Liver (tissue), 9 donors: ENCODE measurements around the gene MGAT3. TPM values are rescaled to one million over a fixed set of nuclear protein-coding genes. Genes with fewer than 3 reads are reported as not detected.

Source experiments
- DNase-seq: peaks from one replicate; pipeline ENCODE4 v3.0.0-alpha.2; 2017; ENCODE audit warnings: low spot score
- H3K27ac ChIP-seq, 2 donors: one replicate each; pipeline ENCODE4 v1.7.0; 2013; ENCODE audit warnings: inconsistent platforms in 2 of 2, low read length in 2 of 2, control low read depth in 1 of 2, low read depth in 1 of 2, mild to moderate bottlenecking in 1 of 2
- H3K27me3 ChIP-seq, 4 donors: one replicate each; pipeline versions ENCODE4 v1.6.1 to v1.7.0; 2013; ENCODE audit warnings: low read length in 3 of 4, inconsistent platforms in 1 of 4, mild to moderate bottlenecking in 1 of 4, moderate library complexity in 1 of 4; ENCODE audit not compliant: control insufficient read depth in 4 of 4, insufficient read depth in 4 of 4
- H3K36me3 ChIP-seq, 4 donors: one replicate each; pipeline versions ENCODE4 v1.6.1 to v1.7.0; 2013; ENCODE audit warnings: low read length in 3 of 4, mild to moderate bottlenecking in 3 of 4, low read depth in 1 of 4, moderate library complexity in 1 of 4; ENCODE audit not compliant: control insufficient read depth in 4 of 4, insufficient read depth in 3 of 4
- H3K4me1 ChIP-seq, 4 donors: one replicate each; pipeline versions ENCODE4 v1.6.1 to v1.7.0; 2013; ENCODE audit warnings: low read length in 3 of 4, mild to moderate bottlenecking in 3 of 4, moderate library complexity in 1 of 4; ENCODE audit not compliant: control insufficient read depth in 4 of 4, insufficient read depth in 4 of 4
- H3K4me3 ChIP-seq, 3 donors: one replicate each; pipeline versions ENCODE4 v1.6.1 to v1.7.0; 2013; ENCODE audit warnings: low read length in 3 of 3, control low read depth in 1 of 3, low read depth in 1 of 3, mild to moderate bottlenecking in 1 of 3
- H3K9ac ChIP-seq, 2 donors: one replicate each; pipeline ENCODE4 v1.7.0; 2013; ENCODE audit warnings: low read length in 2 of 2, mild to moderate bottlenecking in 2 of 2, moderate library complexity in 2 of 2, control low read depth in 1 of 2, low read depth in 1 of 2
- H3K9me3 ChIP-seq, 4 donors: one replicate each; pipeline versions ENCODE4 v1.6.1 to v1.7.0; 2013; ENCODE audit warnings: low read length in 3 of 4; ENCODE audit not compliant: control insufficient read depth in 4 of 4
- EGR1 ChIP-seq, 2 donors: IDR thresholded peaks; 2 replicates each; pipeline ENCODE4 v1.6.1; 2016 to 2018; ENCODE audit warnings: antibody characterized with exemption in 2 of 2, low read depth in 2 of 2
- FOXA1 ChIP-seq: IDR thresholded peaks from 2 replicates; pipeline ENCODE4 v1.6.1; 2016; ENCODE audit warnings: antibody characterized with exemption
- FOXA2 ChIP-seq: IDR thresholded peaks from 2 replicates; pipeline ENCODE4 v1.6.1; 2016; ENCODE audit warnings: antibody characterized with exemption
- GABPA ChIP-seq, 2 donors: IDR thresholded peaks in 1 of 2; conservative IDR thresholded peaks in 1 of 2; 2 replicates each; pipeline ENCODE4 v1.6.1; 2016; ENCODE audit warnings: antibody characterized with exemption in 2 of 2, mild to moderate bottlenecking in 1 of 2, moderate library complexity in 1 of 2
- HNF4A ChIP-seq, 2 donors: conservative IDR thresholded peaks; 2 replicates each; pipeline ENCODE4 v1.6.1; 2016; ENCODE audit warnings: antibody characterized with exemption in 2 of 2, mild to moderate bottlenecking in 2 of 2
- HNF4G ChIP-seq: IDR thresholded peaks from 2 replicates; pipeline ENCODE4 v1.6.1; 2016; ENCODE audit warnings: antibody characterized with exemption
- JUND ChIP-seq, 2 donors: IDR thresholded peaks; 2 replicates each; pipeline ENCODE4 v1.6.1; 2016; ENCODE audit warnings: antibody characterized with exemption in 2 of 2
- MAX ChIP-seq: IDR thresholded peaks from 2 replicates; pipeline ENCODE4 v1.6.1; 2016; ENCODE audit warnings: antibody characterized with exemption
- NR2F2 ChIP-seq: IDR thresholded peaks from 2 replicates; pipeline ENCODE4 v1.6.1; 2016; ENCODE audit warnings: antibody characterized with exemption
- RAD21 ChIP-seq, 2 donors: IDR thresholded peaks; 2 replicates each; pipeline ENCODE4 v1.6.1; 2016; ENCODE audit warnings: antibody characterized with exemption in 2 of 2, mild to moderate bottlenecking in 2 of 2
- RXRA ChIP-seq, 2 donors: IDR thresholded peaks; 2 replicates each; pipeline ENCODE4 v1.6.1; 2017 to 2018; ENCODE audit warnings: antibody characterized with exemption in 2 of 2, mild to moderate bottlenecking in 1 of 2
- SP1 ChIP-seq: IDR thresholded peaks from 2 replicates; pipeline ENCODE4 v1.6.1; 2018; ENCODE audit warnings: antibody characterized with exemption, mild to moderate bottlenecking
- TAF1 ChIP-seq: conservative IDR thresholded peaks from 2 replicates; pipeline ENCODE4 v1.6.1; 2016; ENCODE audit warnings: antibody characterized with exemption, mild to moderate bottlenecking
- YY1 ChIP-seq: IDR thresholded peaks from 2 replicates; pipeline ENCODE4 v1.6.1; 2016; ENCODE audit warnings: antibody characterized with exemption, mild to moderate bottlenecking
- ZBTB33 ChIP-seq: IDR thresholded peaks from 2 replicates; pipeline ENCODE4 v1.6.1; 2016; ENCODE audit warnings: antibody characterized with exemption
- WGBS: extraction: QIAGEN DNeasy Blood & Tissue Kit; methylation state at CpG from one replicate; pipeline ENCODE4 v1.1.7; 2013; 5-methylcytosine and 5-hydroxymethylcytosine counted together
- polyA plus RNA-seq, 2 donors: library from polyadenylated mRNA; stranded (reverse) in 1 of 2; unstranded in 1 of 2; fragments of 200-250 nt in 1 of 2; fragments of >200 nt in 1 of 2; fragmentation: Nextera tagmentation in 1 of 2; extraction: Ambion mirVana in 1 of 2; gene quantifications; one replicate each; pipeline versions ENCODE4 v1.2.1 to v1.2.3, GENCODE V29; 2013 to 2015
- total RNA-seq, 2 donors: library from RNA; depleted of rRNA; stranded (reverse); fragments of >200 nt; gene quantifications; one replicate each; pipeline ENCODE4 v1.2.3, GENCODE V29; 2014
- TF ChIP-seq, protein P1 (sequence below): IDR thresholded peaks from 2 replicates; pipeline ENCODE4 v1.6.1; 2016; ENCODE audit warnings: antibody characterized with exemption
- TF ChIP-seq, protein P2 (sequence below): fragments of 150-350 bp; IDR thresholded peaks from 2 replicates; pipeline ENCODE4 v1.5.1; 2017; ENCODE audit warnings: improper control_type of control experiment, low read depth, low read length; ENCODE audit not compliant: missing input control
- TF ChIP-seq, protein P3 (sequence below): IDR thresholded peaks from 2 replicates; pipeline ENCODE4 v1.6.1; 2016; ENCODE audit warnings: antibody characterized with exemption, mild to moderate bottlenecking
- donor health status: healthy.
- donor health status: healthy.
- donor health status: healthy.
- donor health status: healthy.
- donor health status: healthy.

MGAT3 gene
- total and polyA plus RNA-seq, 4 donors = 0.03 to 7.6 (median 0.10) TPM

GRCh38 chr22:39480557-39480956, 23.7 kb downstream of the MGAT3 start:
- Histone ChIP-seq H3K27ac (no peak overlapping the region), H3K4me1 (no peaks in the 10 kb centered on the region), H3K9me3 (no peaks in the 10 kb centered on the region), H3K9ac (no peak overlapping the region), H3K36me3 (no peaks in the 10 kb centered on the region), H3K4me3 (no peak overlapping the region), H3K27me3 (no peaks in the 10 kb centered on the region)
- 79% methylated on average over 1 of the region's 1 CpG for WGBS
- no peak for DNase-seq
- TF ChIP-seq RAD21 (IDR thresholded peaks at IDR 0.05) (no peak), EGR1 (IDR thresholded peaks at IDR 0.05; ENCODE audit: low read depth in 2 of 2) (no peak), GABPA (IDR thresholded peaks at IDR 0.05 in 1 of 2, conservative IDR thresholded peaks at IDR 0.05 in 1 of 2) (no peak), SP1 (no peak), JUND (IDR thresholded peaks at IDR 0.05) (no peak)
- TF ChIP-seq, protein P1, sequence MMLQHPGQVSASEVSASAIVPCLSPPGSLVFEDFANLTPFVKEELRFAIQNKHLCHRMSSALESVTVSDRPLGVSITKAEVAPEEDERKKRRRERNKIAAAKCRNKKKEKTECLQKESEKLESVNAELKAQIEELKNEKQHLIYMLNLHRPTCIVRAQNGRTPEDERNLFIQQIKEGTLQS = no peak

GRCh38 chr22:39481054-39481453, 24.2 kb downstream of the MGAT3 start:
- TF ChIP-seq MAX (no peak), ZBTB33 (no peak), SP1 (no peak), RAD21 (IDR thresholded peaks at IDR 0.05) (no peak), RXRA (IDR thresholded peaks at IDR 0.05) (no peak), HNF4G (no peak), NR2F2 (no peak), JUND (IDR thresholded peaks at IDR 0.05) (no peak), YY1 (no peak), HNF4A (conservative IDR thresholded peaks at IDR 0.05) (no peak), FOXA1 (no peak), TAF1 (no peak), FOXA2 (no peak), EGR1 (IDR thresholded peaks at IDR 0.05; ENCODE audit: low read depth in 2 of 2) (no peak)
- TF ChIP-seq, protein P1 = no peak
- TF ChIP-seq, protein P2, sequence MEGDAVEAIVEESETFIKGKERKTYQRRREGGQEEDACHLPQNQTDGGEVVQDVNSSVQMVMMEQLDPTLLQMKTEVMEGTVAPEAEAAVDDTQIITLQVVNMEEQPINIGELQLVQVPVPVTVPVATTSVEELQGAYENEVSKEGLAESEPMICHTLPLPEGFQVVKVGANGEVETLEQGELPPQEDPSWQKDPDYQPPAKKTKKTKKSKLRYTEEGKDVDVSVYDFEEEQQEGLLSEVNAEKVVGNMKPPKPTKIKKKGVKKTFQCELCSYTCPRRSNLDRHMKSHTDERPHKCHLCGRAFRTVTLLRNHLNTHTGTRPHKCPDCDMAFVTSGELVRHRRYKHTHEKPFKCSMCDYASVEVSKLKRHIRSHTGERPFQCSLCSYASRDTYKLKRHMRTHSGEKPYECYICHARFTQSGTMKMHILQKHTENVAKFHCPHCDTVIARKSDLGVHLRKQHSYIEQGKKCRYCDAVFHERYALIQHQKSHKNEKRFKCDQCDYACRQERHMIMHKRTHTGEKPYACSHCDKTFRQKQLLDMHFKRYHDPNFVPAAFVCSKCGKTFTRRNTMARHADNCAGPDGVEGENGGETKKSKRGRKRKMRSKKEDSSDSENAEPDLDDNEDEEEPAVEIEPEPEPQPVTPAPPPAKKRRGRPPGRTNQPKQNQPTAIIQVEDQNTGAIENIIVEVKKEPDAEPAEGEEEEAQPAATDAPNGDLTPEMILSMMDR = no peak
- TF ChIP-seq, protein P3, sequence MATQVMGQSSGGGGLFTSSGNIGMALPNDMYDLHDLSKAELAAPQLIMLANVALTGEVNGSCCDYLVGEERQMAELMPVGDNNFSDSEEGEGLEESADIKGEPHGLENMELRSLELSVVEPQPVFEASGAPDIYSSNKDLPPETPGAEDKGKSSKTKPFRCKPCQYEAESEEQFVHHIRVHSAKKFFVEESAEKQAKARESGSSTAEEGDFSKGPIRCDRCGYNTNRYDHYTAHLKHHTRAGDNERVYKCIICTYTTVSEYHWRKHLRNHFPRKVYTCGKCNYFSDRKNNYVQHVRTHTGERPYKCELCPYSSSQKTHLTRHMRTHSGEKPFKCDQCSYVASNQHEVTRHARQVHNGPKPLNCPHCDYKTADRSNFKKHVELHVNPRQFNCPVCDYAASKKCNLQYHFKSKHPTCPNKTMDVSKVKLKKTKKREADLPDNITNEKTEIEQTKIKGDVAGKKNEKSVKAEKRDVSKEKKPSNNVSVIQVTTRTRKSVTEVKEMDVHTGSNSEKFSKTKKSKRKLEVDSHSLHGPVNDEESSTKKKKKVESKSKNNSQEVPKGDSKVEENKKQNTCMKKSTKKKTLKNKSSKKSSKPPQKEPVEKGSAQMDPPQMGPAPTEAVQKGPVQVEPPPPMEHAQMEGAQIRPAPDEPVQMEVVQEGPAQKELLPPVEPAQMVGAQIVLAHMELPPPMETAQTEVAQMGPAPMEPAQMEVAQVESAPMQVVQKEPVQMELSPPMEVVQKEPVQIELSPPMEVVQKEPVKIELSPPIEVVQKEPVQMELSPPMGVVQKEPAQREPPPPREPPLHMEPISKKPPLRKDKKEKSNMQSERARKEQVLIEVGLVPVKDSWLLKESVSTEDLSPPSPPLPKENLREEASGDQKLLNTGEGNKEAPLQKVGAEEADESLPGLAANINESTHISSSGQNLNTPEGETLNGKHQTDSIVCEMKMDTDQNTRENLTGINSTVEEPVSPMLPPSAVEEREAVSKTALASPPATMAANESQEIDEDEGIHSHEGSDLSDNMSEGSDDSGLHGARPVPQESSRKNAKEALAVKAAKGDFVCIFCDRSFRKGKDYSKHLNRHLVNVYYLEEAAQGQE = no peak
- Histone ChIP-seq H3K36me3 (no peaks in the 10 kb centered on the region), H3K9ac (no peak overlapping the region), H3K4me3 (no peak overlapping the region), H3K4me1 (no peaks in the 10 kb centered on the region), H3K27me3 (no peaks in the 10 kb centered on the region), H3K27ac (no peak overlapping the region), H3K9me3 (no peaks in the 10 kb centered on the region)
- no peak for DNase-seq
- 93% methylated on average over 16 of the region's 16 CpGs for WGBS
